PC-3 (cell line): ENCODE measurements around the gene STX16.

Experiments
- EZH2 ChIP-seq: fragments of 300-600 bp; sonication (generic); IDR thresholded peaks from one replicate; pipeline ENCODE4 v1.6.1; 2017; ENCODE audit warnings: antibody characterized with exemption, mild to moderate bottlenecking, low read length; ENCODE audit not compliant: unreplicated experiment
- TF ChIP-seq, protein P1 (sequence below): fragments of 300-600 bp; sonication (generic); conservative IDR thresholded peaks from 2 replicates; pipeline ENCODE4 v1.5.1; 2017; ENCODE audit warnings: antibody characterized with exemption, low read depth, mild to moderate bottlenecking, low read length

- TF ChIP-seq, protein P1, sequence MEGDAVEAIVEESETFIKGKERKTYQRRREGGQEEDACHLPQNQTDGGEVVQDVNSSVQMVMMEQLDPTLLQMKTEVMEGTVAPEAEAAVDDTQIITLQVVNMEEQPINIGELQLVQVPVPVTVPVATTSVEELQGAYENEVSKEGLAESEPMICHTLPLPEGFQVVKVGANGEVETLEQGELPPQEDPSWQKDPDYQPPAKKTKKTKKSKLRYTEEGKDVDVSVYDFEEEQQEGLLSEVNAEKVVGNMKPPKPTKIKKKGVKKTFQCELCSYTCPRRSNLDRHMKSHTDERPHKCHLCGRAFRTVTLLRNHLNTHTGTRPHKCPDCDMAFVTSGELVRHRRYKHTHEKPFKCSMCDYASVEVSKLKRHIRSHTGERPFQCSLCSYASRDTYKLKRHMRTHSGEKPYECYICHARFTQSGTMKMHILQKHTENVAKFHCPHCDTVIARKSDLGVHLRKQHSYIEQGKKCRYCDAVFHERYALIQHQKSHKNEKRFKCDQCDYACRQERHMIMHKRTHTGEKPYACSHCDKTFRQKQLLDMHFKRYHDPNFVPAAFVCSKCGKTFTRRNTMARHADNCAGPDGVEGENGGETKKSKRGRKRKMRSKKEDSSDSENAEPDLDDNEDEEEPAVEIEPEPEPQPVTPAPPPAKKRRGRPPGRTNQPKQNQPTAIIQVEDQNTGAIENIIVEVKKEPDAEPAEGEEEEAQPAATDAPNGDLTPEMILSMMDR: no peak
- no peak for TF ChIP-seq EZH2
Observed at GRCh38 chr20:58668901-58669286, 17.8 kb downstream of the STX16 start.
